C4-2B (cell line): ENCODE results near the gene RNH1.
A peak's percentile ranks its signal among the peaks of the same experiment; 100 is the strongest.

Experiments used
- H3K27ac ChIP-seq: fragments of 450-650 bp; 2 replicates; pipeline ENCODE4 v1.5.1; 2017
- CTCF ChIP-seq: fragments of 450-650 bp; conservative IDR thresholded peaks from 2 replicates; pipeline ENCODE4 v1.5.1; 2017; ENCODE audit warnings: mild to moderate bottlenecking
- ZFX ChIP-seq: fragments of 450-650 bp; IDR thresholded peaks from 2 replicates; pipeline ENCODE4 v1.6.1; 2017

The RNH1 gene

GRCh38 chr11:506995-507726 is at the start of gene RNH1:
Gene RNH1, minus strand, starts transcription at chr11:507242. Its CDS starts 5,080 bp downstream, at chr11:502162.
- TF ChIP-seq CTCF (no peak), ZFX (no peak)
- peak within 1 kb of the TSS; percentile 98 for H3K27ac ChIP-seq

GRCh38 chr11:555780-556661 is 49.0 kb upstream of the RNH1 start:
- no peak overlapping the region for H3K27ac ChIP-seq

GRCh38 chr11:555227-555779 is 48.3 kb upstream of the RNH1 start:
- no peak overlapping the region for H3K27ac ChIP-seq
- TF ChIP-seq ZFX (no peak), CTCF (no peak; the same call in 1 of the 2 replicates)

More at GRCh38 chr11:555780-556661, 49.0 kb upstream of the RNH1 start:
- no peak for TF ChIP-seq ZFX
- no peak for TF ChIP-seq CTCF

GRCh38 chr11:554428-555226 is 47.6 kb upstream of the RNH1 start:
- peak overlapping the region; percentile 22; the same call in 1 of the 2 replicates for H3K27ac ChIP-seq
- TF ChIP-seq CTCF: peak; percentile 80
- TF ChIP-seq ZFX: no peak

GRCh38 chr11:553988-554340 is 46.9 kb upstream of the RNH1 start:
- no peak overlapping the region for H3K27ac ChIP-seq
- no peak for TF ChIP-seq ZFX
- no peak for TF ChIP-seq CTCF

- H3K27ac ChIP-seq: no peak overlapping the region
- TF ChIP-seq CTCF: no peak
- TF ChIP-seq ZFX: no peak
Measured at GRCh38 chr11:553083-553987, 46.3 kb upstream of the RNH1 start.
